Parathyroid adenoma (tissue), 2 donors: ENCODE measurements around the gene NME9.
A peak's percentile ranks its signal among the peaks of the same experiment; 100 is the strongest.

Experiments
- H2AFZ ChIP-seq: fragments of 300-600 bp; sonication (generic); one replicate; pipeline ENCODE4 v1.7.0; 2017; ENCODE audit warnings: antibody characterized with exemption, mild to moderate bottlenecking
- H3K27ac ChIP-seq: fragments of 300-600 bp; sonication (generic); one replicate; pipeline ENCODE4 v1.7.0; 2017
- H3K27me3 ChIP-seq: fragments of 300-600 bp; sonication (generic); one replicate; pipeline ENCODE4 v1.7.0; 2017; ENCODE audit warnings: low read length; ENCODE audit not compliant: control insufficient read depth, insufficient read depth
- H3K36me3 ChIP-seq: fragments of 300-600 bp; sonication (generic); one replicate; pipeline ENCODE4 v1.7.0; 2017; ENCODE audit warnings: low read length; ENCODE audit not compliant: control insufficient read depth, insufficient read depth
- H3K4me1 ChIP-seq: fragments of 300-600 bp; sonication (generic); one replicate; pipeline ENCODE4 v1.7.0; 2017; ENCODE audit warnings: control low read depth
- H3K4me2 ChIP-seq: fragments of 300-600 bp; sonication (generic); one replicate; pipeline ENCODE4 v1.7.0; 2017; ENCODE audit warnings: low read length
- H3K4me3 ChIP-seq: fragments of 300-600 bp; sonication (generic); one replicate; pipeline ENCODE4 v1.7.0; 2017; ENCODE audit warnings: low read depth, low read length
- H3K79me2 ChIP-seq: fragments of 300-600 bp; sonication (generic); one replicate; pipeline ENCODE4 v1.7.0; 2017; ENCODE audit warnings: control low read depth
- H3K9ac ChIP-seq: fragments of 300-600 bp; sonication (generic); one replicate; pipeline ENCODE4 v1.7.0; 2017; ENCODE audit warnings: mild to moderate bottlenecking
- H3K9me3 ChIP-seq: fragments of 300-600 bp; sonication (generic); one replicate; pipeline ENCODE4 v1.7.0; 2017; ENCODE audit warnings: low read length; ENCODE audit not compliant: control insufficient read depth
- CTCF ChIP-seq: fragments of 300-600 bp; sonication (generic); IDR thresholded peaks from one replicate; pipeline ENCODE4 v1.7.0; 2017; ENCODE audit warnings: antibody characterized with exemption, mild to moderate bottlenecking
- donor health status: primary hyperparathyroidism.

The NME9 gene

GRCh38 chr3:138331143-138331894 lies 1.7 kb upstream of the NME9 start:
- no peaks in the 10 kb centered on the region for H3K4me1 ChIP-seq
- H2AFZ ChIP-seq: peak overlapping the region; percentile 13
- no peaks in the 10 kb centered on the region for H3K36me3 ChIP-seq
- H3K4me2 ChIP-seq: no peak overlapping the region
- no peak overlapping the region for H3K4me3 ChIP-seq
- H3K79me2 ChIP-seq: no peaks in the 10 kb centered on the region
- no peaks in the 10 kb centered on the region for H3K27me3 ChIP-seq
- H3K9ac ChIP-seq: no peak overlapping the region
- TF ChIP-seq CTCF: no peak
- no peaks in the 10 kb centered on the region for H3K9me3 ChIP-seq
- no peak overlapping the region for H3K27ac ChIP-seq

DNA sequence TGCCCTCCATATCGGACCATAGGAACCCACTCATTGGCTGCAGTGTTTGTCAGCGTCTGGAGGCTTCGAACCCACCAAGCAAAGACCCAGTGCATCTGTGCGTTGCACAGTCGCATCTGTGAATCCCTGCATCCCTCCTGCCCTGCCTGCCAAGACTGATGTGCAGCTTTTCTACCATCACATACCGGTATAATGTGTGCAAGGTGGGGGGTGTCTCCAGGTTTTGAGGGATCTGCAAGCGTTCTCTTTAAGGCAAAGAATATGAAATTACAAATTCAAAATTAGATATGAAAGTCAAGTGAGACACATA lies 288 bp upstream of the NME9 start:
- Histone ChIP-seq H3K4me3 (peak overlapping the region; percentile 78), H3K4me2 (peak overlapping the region; percentile 87), H3K9ac (no peak overlapping the region), H2AFZ (peak overlapping the region; percentile 94), H3K9me3 (no peaks in the 10 kb centered on the region), H3K4me1 (no peaks in the 10 kb centered on the region), H3K79me2 (no peaks in the 10 kb centered on the region), H3K27ac (peak overlapping the region; percentile 77), H3K36me3 (no peaks in the 10 kb centered on the region), H3K27me3 (no peaks in the 10 kb centered on the region)
- TF ChIP-seq CTCF: no peak

- Histone ChIP-seq H3K79me2 (no peaks in the 10 kb centered on the region), H3K27ac (no peak overlapping the region), H3K4me1 (no peaks in the 10 kb centered on the region), H3K4me3 (no peak overlapping the region), H3K9me3 (no peaks in the 10 kb centered on the region), H3K36me3 (no peaks in the 10 kb centered on the region), H3K4me2 (no peak overlapping the region), H3K9ac (no peak overlapping the region), H3K27me3 (no peaks in the 10 kb centered on the region), H2AFZ (no peak overlapping the region)
- TF ChIP-seq CTCF: no peak
These were observed 1.3 kb downstream of the NME9 start for GRCh38 chr3:138328341-138328740.

DNA sequence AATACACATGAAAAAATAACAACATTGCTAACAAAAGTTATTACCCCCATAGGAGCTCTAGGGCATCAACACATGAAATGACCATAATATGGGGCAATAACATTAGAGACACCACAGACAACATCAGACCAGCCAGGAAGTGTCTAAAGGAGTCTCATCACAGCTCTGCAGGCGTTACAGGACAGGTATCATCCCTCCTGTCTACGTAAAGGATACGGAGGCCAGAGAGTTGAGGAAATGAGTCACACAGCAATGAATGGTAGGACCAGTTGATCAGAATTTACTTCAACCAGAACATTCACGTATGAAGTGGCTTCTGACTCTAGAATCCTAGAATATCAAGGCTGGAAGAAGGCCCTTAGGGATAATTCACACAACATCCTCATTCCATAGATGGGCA lies 1.8 kb downstream of the NME9 start:
- no peak overlapping the region for H2AFZ ChIP-seq
- no peaks in the 10 kb centered on the region for H3K9me3 ChIP-seq
- H3K4me3 ChIP-seq: no peak overlapping the region
- no peak overlapping the region for H3K4me2 ChIP-seq
- H3K9ac ChIP-seq: no peak overlapping the region
- no peaks in the 10 kb centered on the region for H3K79me2 ChIP-seq
- H3K36me3 ChIP-seq: no peaks in the 10 kb centered on the region
- H3K4me1 ChIP-seq: no peaks in the 10 kb centered on the region
- H3K27me3 ChIP-seq: no peaks in the 10 kb centered on the region
- H3K27ac ChIP-seq: no peak overlapping the region
- no peak for TF ChIP-seq CTCF
